Transverse colon (tissue), 4 donors: ENCODE data around the gene CACNA2D1. TPM values are rescaled to one million over a fixed set of nuclear protein-coding genes. Genes with fewer than 3 reads are reported as not detected.
A peak's percentile ranks its signal among the peaks of the same experiment; 100 is the strongest.

Experiments
- DNase-seq: peaks from one replicate; pipeline ENCODE4 v3.0.0-alpha.2; 2019
- H3K27ac ChIP-seq, 4 donors: fragments of 200-600 bp; sonication (generic); 2 replicates each; pipeline ENCODE4 v1.5.1; 2016 to 2018; ENCODE audit warnings: inconsistent platforms in 4 of 4
- H3K27me3 ChIP-seq: fragments of 200-600 bp; sonication (generic); 2 replicates; pipeline ENCODE4 v1.5.1; 2017; ENCODE audit warnings: inconsistent platforms
- H3K36me3 ChIP-seq, 4 donors: fragments of 200-600 bp; sonication (generic); 2 replicates each; pipeline ENCODE4 v1.5.1; 2017 to 2019; ENCODE audit warnings: inconsistent platforms in 4 of 4
- H3K4me1 ChIP-seq, 4 donors: fragments of 200-600 bp; sonication (generic); 2 replicates each; pipeline ENCODE4 v1.5.1; 2017 to 2020; ENCODE audit warnings: inconsistent platforms in 4 of 4
- H3K4me3 ChIP-seq, 4 donors: fragments of 200-600 bp; sonication (generic); 1 replicate in 1 of 4; 2 replicates in 3 of 4; pipeline versions ENCODE4 v1.5.1 to v1.6.1; 2017 to 2019; ENCODE audit warnings: inconsistent platforms in 4 of 4
- H3K9me3 ChIP-seq, 2 donors: fragments of 200-600 bp; sonication (generic); 2 replicates each; pipeline ENCODE4 v1.5.1; 2017 to 2019; ENCODE audit warnings: inconsistent platforms in 2 of 2
- EP300 ChIP-seq: sonication (generic); formaldehyde crosslinking; IDR thresholded peaks from one replicate; pipeline ENCODE4 v1.6.1; 2017; ENCODE audit warnings: antibody characterized with exemption, low read depth
- POLR2A ChIP-seq: fragments of 450-650 bp; IDR thresholded peaks from one replicate; pipeline ENCODE4 v1.6.1; 2016; ENCODE audit warnings: antibody characterized with exemption, mild to moderate bottlenecking, moderate library complexity
- POLR2AphosphoS5 ChIP-seq, 3 donors: sonication (generic); formaldehyde crosslinking; IDR thresholded peaks; one replicate each; pipeline ENCODE4 v1.6.1; 2016; ENCODE audit warnings: antibody characterized with exemption in 3 of 3
- WGBS, 2 donors: methylation state at CpG; one replicate each; pipeline ENCODE4 v1.1.5; 2018; ENCODE audit warnings: low coverage in 1 of 2; 5-methylcytosine and 5-hydroxymethylcytosine counted together
- in situ Hi-C, 4 donors: fragments of 200-750 bp; cut with MboI; loops; one replicate each; pipeline versions ENCODE4 v1.15.0 to v1.15.1; 2017; ENCODE audit warnings: low sequenced_read_pairs in 3 of 4, low pct_ligation_motif_present in 1 of 4, low pct_unique_long_range_greater_than_20kb in 1 of 4
- intact Hi-C: fragments of 100-400 bp; cut with DNase I; formaldehyde crosslinking; loops from one replicate; pipeline ENCODE4 v1.15.1; 2023; ENCODE audit warnings: low total_unique reads
- total RNA-seq, 4 donors: library from RNA; depleted of rRNA; stranded (reverse); fragments of >200 nt; gene quantifications; one replicate each; pipeline ENCODE4 v1.1.0, GENCODE V29; 2016
- TF ChIP-seq, protein P1 (sequence below), 5 experiments: fragments of 200-600 bp in 3 of 5; fragments of 450-650 bp in 2 of 5; sonication (generic) in 3 of 5; IDR thresholded peaks; 1 replicate in 2 of 5; 2 replicates in 3 of 5; pipeline ENCODE4 v1.5.1; 2016 to 2017; ENCODE audit warnings: antibody characterized with exemption in 5 of 5, inconsistent platforms in 3 of 5, mild to moderate bottlenecking in 2 of 5, moderate library complexity in 1 of 5

CACNA2D1 gene
- total RNA-seq, 4 donors from 2014 or later = 11.0 to 126 (median 22.9) TPM

DNA sequence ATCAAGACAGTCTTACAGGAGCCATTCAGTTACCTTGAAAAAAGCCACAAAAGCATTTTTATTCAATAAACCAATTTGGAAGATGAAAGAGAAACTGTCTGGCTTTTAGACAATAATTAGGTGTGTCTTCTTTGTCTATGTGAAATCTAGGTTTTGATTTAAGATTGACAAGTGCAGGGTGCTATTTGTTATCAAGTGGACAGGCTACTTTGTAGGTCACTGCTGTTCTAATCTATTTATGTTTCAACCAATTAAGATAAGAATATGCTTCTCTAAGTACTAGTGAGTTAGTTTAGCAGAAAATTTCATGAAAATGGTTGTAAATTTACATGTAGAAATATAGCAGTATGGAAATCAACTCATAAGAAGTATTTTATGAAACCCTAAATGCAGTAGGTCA is 177.5 kb downstream of the CACNA2D1 start:
- intact Hi-C loops = no loop called here
- Histone ChIP-seq H3K27ac (no peak overlapping the region), H3K4me3 (no peak overlapping the region), H3K4me1 (no peaks in the 10 kb centered on the region), H3K9me3 (no peaks in the 10 kb centered on the region), H3K27me3 (no peaks in the 10 kb centered on the region), H3K36me3 (no peaks in the 10 kb centered on the region)
- in situ Hi-C loops = no loop called here
- DNase-seq = no peak
- TF ChIP-seq POLR2A (no peak), POLR2AphosphoS5 (IDR thresholded peaks at IDR 0.05) (no peak), EP300 (no peak)
- TF ChIP-seq, protein P1, sequence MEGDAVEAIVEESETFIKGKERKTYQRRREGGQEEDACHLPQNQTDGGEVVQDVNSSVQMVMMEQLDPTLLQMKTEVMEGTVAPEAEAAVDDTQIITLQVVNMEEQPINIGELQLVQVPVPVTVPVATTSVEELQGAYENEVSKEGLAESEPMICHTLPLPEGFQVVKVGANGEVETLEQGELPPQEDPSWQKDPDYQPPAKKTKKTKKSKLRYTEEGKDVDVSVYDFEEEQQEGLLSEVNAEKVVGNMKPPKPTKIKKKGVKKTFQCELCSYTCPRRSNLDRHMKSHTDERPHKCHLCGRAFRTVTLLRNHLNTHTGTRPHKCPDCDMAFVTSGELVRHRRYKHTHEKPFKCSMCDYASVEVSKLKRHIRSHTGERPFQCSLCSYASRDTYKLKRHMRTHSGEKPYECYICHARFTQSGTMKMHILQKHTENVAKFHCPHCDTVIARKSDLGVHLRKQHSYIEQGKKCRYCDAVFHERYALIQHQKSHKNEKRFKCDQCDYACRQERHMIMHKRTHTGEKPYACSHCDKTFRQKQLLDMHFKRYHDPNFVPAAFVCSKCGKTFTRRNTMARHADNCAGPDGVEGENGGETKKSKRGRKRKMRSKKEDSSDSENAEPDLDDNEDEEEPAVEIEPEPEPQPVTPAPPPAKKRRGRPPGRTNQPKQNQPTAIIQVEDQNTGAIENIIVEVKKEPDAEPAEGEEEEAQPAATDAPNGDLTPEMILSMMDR (IDR thresholded peaks at IDR 0.05) = no peak

DNA sequence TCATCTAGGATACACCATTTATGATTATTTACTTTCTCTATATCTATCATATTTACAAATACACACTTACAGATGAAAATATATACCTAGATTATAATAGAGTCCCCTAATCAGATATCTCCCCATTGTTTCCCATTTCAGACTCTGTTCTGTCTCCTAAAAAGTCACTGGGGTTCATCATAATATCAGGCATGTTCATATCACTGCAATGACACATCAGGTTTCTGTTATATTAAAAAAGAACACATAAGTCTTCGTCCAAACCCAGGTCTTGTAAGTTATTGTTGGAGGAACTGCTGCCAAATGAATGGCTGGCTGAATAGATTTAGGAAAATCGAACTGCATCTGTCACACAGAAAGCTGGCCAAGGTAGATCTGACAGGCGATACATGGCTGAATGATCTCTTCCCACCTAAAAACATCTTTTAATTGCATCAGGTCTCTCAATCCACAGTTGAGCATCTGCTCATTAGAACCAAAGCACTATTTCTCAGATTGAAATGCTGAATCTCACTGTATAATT is 178.7 kb downstream of the CACNA2D1 start:
- Histone ChIP-seq H3K9me3 (no peaks in the 10 kb centered on the region), H3K4me3 (no peak overlapping the region), H3K36me3 (no peaks in the 10 kb centered on the region), H3K27me3 (no peaks in the 10 kb centered on the region), H3K27ac (no peak overlapping the region), H3K4me1 (no peaks in the 10 kb centered on the region)
- intact Hi-C loops = no loop called here
- WGBS, 2 donors = 58 to 60% methylated on average over 3 of the region's 3 CpGs
- in situ Hi-C loops = no loop called here
- TF ChIP-seq EP300 (no peak), POLR2A (no peak), POLR2AphosphoS5 (IDR thresholded peaks at IDR 0.05) (no peak)
- TF ChIP-seq, protein P1 (IDR thresholded peaks at IDR 0.05) = no peak
- no peak for DNase-seq

DNA sequence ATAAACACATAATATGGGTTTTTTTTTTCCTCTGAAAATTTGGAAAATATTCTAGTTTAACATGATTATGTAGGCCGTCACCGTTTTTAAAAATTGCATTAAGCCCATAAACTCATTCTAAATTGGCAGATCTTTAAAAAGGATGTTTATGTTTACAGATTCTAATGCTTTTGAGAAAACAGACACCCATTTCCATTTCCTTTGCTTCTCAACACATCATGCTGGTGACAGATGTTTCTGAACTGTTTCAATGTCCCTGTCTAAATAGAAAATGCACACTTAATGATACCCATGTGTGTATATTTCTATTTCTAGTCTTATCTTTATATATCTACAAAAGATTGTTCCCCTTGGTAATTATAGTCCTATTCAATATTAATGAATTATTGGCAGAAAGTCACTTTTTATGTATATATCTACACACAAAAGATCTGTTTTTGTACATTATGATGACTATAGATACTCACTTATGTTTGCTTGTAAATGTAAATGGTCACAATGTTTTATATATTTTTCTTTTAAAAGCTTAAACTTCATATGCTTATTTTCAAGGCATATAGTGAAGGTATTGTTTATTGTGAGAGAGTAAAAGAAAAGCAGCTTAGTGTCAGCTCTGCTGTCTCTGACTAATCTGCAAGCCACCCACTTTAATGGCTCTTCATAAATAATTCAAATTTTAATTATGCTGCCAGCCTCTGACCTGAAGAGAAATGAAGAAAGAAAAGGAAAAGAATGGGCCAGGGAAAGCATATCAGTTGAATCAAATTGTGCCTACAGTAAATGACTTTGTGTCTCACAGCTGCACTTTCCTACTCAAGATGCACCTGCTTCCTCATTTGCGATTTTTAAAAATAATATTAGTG is 179.4 kb downstream of the CACNA2D1 start:
- in situ Hi-C loops (no loop called here), intact Hi-C loops (no loop called here)
- H3K27me3 ChIP-seq = no peaks in the 10 kb centered on the region
- TF ChIP-seq POLR2AphosphoS5 (IDR thresholded peaks at IDR 0.05) (no peak), EP300 (no peak), POLR2A (no peak)
- TF ChIP-seq, protein P1 (IDR thresholded peaks at IDR 0.05) = no peak
- no peak overlapping the region for H3K4me3 ChIP-seq
- no peaks in the 10 kb centered on the region for H3K36me3 ChIP-seq
- 70% methylated on average over 3 of the region's 3 CpGs for WGBS, 2 donors
- no peak overlapping the region for H3K27ac ChIP-seq
- no peaks in the 10 kb centered on the region for H3K9me3 ChIP-seq
- no peak for DNase-seq
- no peaks in the 10 kb centered on the region for H3K4me1 ChIP-seq

DNA sequence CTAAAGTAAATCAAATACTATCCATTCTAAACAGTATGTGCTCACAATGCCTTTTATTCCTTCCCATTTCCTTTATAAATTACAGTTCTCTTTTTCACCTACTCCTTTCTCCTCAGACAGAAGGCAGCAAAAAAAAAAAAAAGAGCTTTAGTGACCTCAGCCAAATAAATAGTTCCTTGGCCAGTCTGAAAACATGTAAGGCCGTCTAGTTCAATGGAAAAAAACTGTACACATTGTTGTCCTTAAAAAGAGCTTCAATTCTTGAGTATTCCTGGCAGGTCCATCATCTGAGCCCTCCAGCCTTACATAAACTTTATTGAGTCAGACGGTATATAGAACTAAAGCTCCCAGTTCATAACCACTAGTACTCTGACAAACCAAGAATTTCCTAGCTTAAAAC is 185.4 kb downstream of the CACNA2D1 start:
- intact Hi-C loops (no loop called here), in situ Hi-C loops (no loop called here)
- TF ChIP-seq EP300 (no peak), POLR2AphosphoS5 (IDR thresholded peaks at IDR 0.05) (no peak), POLR2A (no peak)
- TF ChIP-seq, protein P1 (IDR thresholded peaks at IDR 0.05) = no peak
- Histone ChIP-seq H3K9me3 (no peaks in the 10 kb centered on the region), H3K4me1 (peaks cover 0 to 4% (median 0%) of the 10 kb centered on the region in 4 donors), H3K27me3 (no peaks in the 10 kb centered on the region), H3K36me3 (no peaks in the 10 kb centered on the region), H3K27ac (peak overlapping the region in 1 of 4 donors; percentile 16), H3K4me3 (no peak overlapping the region)
- 46 to 47% methylated on average over 2 of the region's 2 CpGs for WGBS, 2 donors
- DNase-seq = no peak
